ENCODE data around the gene LBHD1. TPM values are rescaled to one million over a fixed set of nuclear protein-coding genes. Genes with fewer than 3 reads are reported as not detected.

LBHD1 gene
- total and polyA plus RNA-seq, 2 of the 13 experiments (the other 11 are each of a cell fraction or from before 2014, with no cell fraction given) = 3.2 to 3.7 TPM

- TF ChIP-seq SNAI1 (CRISPR knock-in tag; IDR thresholded peaks at IDR 0.05; ENCODE audit: borderline replicate concordance) = peak; percentile 79; the same call in 1 of the 2 replicates
- no peak for TF ChIP-seq HMG20A (CRISPR knock-in tag; IDR thresholded peaks at IDR 0.05; ENCODE audit: borderline replicate concordance)
- peak; percentile 70 for TF ChIP-seq ZFY (CRISPR knock-in tag; IDR thresholded peaks at IDR 0.05)
- TF ChIP-seq, protein P1, sequence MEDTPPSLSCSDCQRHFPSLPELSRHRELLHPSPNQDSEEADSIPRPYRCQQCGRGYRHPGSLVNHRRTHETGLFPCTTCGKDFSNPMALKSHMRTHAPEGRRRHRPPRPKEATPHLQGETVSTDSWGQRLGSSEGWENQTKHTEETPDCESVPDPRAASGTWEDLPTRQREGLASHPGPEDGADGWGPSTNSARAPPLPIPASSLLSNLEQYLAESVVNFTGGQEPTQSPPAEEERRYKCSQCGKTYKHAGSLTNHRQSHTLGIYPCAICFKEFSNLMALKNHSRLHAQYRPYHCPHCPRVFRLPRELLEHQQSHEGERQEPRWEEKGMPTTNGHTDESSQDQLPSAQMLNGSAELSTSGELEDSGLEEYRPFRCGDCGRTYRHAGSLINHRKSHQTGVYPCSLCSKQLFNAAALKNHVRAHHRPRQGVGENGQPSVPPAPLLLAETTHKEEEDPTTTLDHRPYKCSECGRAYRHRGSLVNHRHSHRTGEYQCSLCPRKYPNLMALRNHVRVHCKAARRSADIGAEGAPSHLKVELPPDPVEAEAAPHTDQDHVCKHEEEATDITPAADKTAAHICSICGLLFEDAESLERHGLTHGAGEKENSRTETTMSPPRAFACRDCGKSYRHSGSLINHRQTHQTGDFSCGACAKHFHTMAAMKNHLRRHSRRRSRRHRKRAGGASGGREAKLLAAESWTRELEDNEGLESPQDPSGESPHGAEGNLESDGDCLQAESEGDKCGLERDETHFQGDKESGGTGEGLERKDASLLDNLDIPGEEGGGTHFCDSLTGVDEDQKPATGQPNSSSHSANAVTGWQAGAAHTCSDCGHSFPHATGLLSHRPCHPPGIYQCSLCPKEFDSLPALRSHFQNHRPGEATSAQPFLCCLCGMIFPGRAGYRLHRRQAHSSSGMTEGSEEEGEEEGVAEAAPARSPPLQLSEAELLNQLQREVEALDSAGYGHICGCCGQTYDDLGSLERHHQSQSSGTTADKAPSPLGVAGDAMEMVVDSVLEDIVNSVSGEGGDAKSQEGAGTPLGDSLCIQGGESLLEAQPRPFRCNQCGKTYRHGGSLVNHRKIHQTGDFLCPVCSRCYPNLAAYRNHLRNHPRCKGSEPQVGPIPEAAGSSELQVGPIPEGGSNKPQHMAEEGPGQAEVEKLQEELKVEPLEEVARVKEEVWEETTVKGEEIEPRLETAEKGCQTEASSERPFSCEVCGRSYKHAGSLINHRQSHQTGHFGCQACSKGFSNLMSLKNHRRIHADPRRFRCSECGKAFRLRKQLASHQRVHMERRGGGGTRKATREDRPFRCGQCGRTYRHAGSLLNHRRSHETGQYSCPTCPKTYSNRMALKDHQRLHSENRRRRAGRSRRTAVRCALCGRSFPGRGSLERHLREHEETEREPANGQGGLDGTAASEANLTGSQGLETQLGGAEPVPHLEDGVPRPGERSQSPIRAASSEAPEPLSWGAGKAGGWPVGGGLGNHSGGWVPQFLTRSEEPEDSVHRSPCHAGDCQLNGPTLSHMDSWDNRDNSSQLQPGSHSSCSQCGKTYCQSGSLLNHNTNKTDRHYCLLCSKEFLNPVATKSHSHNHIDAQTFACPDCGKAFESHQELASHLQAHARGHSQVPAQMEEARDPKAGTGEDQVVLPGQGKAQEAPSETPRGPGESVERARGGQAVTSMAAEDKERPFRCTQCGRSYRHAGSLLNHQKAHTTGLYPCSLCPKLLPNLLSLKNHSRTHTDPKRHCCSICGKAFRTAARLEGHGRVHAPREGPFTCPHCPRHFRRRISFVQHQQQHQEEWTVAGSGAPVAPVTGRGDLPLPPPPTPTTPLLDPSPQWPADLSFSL (CRISPR knock-in tag; IDR thresholded peaks at IDR 0.05) = no peak
- TF ChIP-seq NFYB (CRISPR knock-in tag; IDR thresholded peaks at IDR 0.05) = peak; percentile 43; the same call in 1 of the 2 replicates
- TF ChIP-seq CENPT (CRISPR knock-in tag; IDR thresholded peaks at IDR 0.05; ENCODE audit: low read depth) = no peak
- TF ChIP-seq, protein P2, sequence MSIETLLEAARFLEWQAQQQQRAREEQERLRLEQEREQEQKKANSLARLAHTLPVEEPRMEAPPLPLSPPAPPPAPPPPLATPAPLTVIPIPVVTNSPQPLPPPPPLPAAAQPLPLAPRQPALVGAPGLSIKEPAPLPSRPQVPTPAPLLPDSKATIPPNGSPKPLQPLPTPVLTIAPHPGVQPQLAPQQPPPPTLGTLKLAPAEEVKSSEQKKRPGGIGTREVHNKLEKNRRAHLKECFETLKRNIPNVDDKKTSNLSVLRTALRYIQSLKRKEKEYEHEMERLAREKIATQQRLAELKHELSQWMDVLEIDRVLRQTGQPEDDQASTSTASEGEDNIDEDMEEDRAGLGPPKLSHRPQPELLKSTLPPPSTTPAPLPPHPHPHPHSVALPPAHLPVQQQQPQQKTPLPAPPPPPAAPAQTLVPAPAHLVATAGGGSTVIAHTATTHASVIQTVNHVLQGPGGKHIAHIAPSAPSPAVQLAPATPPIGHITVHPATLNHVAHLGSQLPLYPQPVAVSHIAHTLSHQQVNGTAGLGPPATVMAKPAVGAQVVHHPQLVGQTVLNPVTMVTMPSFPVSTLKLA (IDR thresholded peaks at IDR 0.05) = no peak
- TF ChIP-seq MXD3 (CRISPR knock-in tag; IDR thresholded peaks at IDR 0.05) = peak; percentile 77; the same call in 1 of the 2 replicates
- TF ChIP-seq POGZ (CRISPR knock-in tag; IDR thresholded peaks at IDR 0.05) = peak; percentile 65; the same call in 1 of the 2 replicates
- TF ChIP-seq, protein P3, sequence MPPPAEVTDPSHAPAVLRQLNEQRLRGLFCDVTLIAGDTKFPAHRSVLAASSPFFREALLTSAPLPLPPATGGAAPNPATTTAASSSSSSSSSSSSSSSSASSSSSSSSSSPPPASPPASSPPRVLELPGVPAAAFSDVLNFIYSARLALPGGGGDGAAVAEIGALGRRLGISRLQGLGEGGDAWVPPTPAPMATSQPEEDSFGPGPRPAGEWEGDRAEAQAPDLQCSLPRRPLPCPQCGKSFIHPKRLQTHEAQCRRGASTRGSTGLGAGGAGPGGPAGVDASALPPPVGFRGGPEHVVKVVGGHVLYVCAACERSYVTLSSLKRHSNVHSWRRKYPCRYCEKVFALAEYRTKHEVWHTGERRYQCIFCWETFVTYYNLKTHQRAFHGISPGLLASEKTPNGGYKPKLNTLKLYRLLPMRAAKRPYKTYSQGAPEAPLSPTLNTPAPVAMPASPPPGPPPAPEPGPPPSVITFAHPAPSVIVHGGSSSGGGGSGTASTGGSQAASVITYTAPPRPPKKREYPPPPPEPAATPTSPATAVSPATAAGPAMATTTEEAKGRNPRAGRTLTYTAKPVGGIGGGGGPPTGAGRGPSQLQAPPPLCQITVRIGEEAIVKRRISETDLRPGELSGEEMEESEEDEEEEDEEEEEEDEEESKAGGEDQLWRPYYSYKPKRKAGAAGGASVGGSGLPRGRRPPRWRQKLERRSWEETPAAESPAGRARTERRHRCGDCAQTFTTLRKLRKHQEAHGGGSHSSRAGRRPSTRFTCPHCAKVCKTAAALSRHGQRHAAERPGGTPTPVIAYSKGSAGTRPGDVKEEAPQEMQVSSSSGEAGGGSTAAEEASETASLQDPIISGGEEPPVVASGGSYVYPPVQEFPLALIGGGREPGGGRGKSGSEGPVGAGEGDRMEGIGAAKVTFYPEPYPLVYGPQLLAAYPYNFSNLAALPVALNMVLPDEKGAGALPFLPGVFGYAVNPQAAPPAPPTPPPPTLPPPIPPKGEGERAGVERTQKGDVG (CRISPR knock-in tag; IDR thresholded peaks at IDR 0.05; ENCODE audit: borderline replicate concordance) = peak; percentile 58; the same call in 1 of the 2 replicates
- no peak for TF ChIP-seq KLF15 (CRISPR knock-in tag; IDR thresholded peaks at IDR 0.05; ENCODE audit: borderline replicate concordance)
- no peak for TF ChIP-seq STAT5B (CRISPR knock-in tag; IDR thresholded peaks at IDR 0.05)
- TF ChIP-seq ZNF639 (CRISPR knock-in tag; conservative IDR thresholded peaks at IDR 0.05) = no peak
- no peak for TF ChIP-seq ZEB1 (IDR thresholded peaks at IDR 0.05; ENCODE audit: insufficient replicate concordance, low read depth)
Measured at GRCh38 chr11:62678770-62679696, 7.0 kb upstream of the LBHD1 start, which contains the start of gene UBXN1 (continued).

All from HepG2 (cell line).